Heart right ventricle (tissue), 16 donors: ENCODE data around the gene GREB1L. TPM values are rescaled to one million over a fixed set of nuclear protein-coding genes. Genes with fewer than 3 reads are reported as not detected.

Experiments used
- ATAC-seq, 8 donors: fragments of 200-7000 bp; cut with Tn5 transposase; one replicate each; pipeline ENCODE4 v1.9.1; 2020; ENCODE audit warnings: mild to moderate bottlenecking in 8 of 8, moderate library complexity in 8 of 8, moderate number of reproducible peaks in 1 of 8
- DNase-seq, 2 donors: peaks; one replicate each; pipeline ENCODE4 v3.0.0-alpha.2; 2020
- H3K27ac ChIP-seq, 10 donors: fragments of 200-600 bp; sonication (generic) in 2 of 10; one replicate each; pipeline versions ENCODE4 v1.5.0 to v1.8.0; 2020 to 2022; ENCODE audit warnings: mild to moderate bottlenecking in 3 of 10
- H3K27me3 ChIP-seq, 7 donors: fragments of 200-600 bp; one replicate each; pipeline ENCODE4 v1.8.0; 2021 to 2022; ENCODE audit warnings: mild to moderate bottlenecking in 2 of 7
- H3K36me3 ChIP-seq, 9 donors: fragments of 200-600 bp; sonication (generic) in 1 of 9; one replicate each; pipeline versions ENCODE4 v1.5.0 to v1.8.0; 2020 to 2022; ENCODE audit warnings: mild to moderate bottlenecking in 2 of 9
- H3K4me1 ChIP-seq, 9 donors: fragments of 200-600 bp; sonication (generic) in 1 of 9; one replicate each; pipeline versions ENCODE4 v1.5.0 to v1.8.0; 2020 to 2022; ENCODE audit warnings: mild to moderate bottlenecking in 4 of 9
- H3K4me3 ChIP-seq, 10 donors: fragments of 200-600 bp; sonication (generic) in 2 of 10; one replicate each; pipeline versions ENCODE4 v1.5.0 to v1.8.0; 2020 to 2022; ENCODE audit warnings: mild to moderate bottlenecking in 7 of 10, moderate library complexity in 2 of 10
- H3K9me3 ChIP-seq, 11 donors: fragments of 200-600 bp in 10 of 11; sonication (generic) in 2 of 11; one replicate each; pipeline versions ENCODE4 v1.5.0 to v1.8.0; 2013 to 2022; ENCODE audit warnings: mild to moderate bottlenecking in 2 of 11, control low read depth in 1 of 11, moderate library complexity in 1 of 11
- CTCF ChIP-seq, 9 donors: fragments of 200-600 bp; sonication (generic) in 2 of 9; IDR thresholded peaks; one replicate each; pipeline versions ENCODE4 v1.5.0 to v1.8.0; 2021 to 2022; ENCODE audit warnings: antibody characterized with exemption in 9 of 9, mild to moderate bottlenecking in 5 of 9, moderate library complexity in 1 of 9
- WGBS, 2 donors: extraction: QIAGEN DNeasy Blood & Tissue Kit; methylation state at CpG; one replicate each; pipeline ENCODE4 v1.1.7; 2013; ENCODE audit warnings: inconsistent platforms in 1 of 2; 5-methylcytosine and 5-hydroxymethylcytosine counted together
- intact Hi-C, 10 donors: fragments of 100-400 bp; cut with DNase I; formaldehyde crosslinking; loops; one replicate each; pipeline versions ENCODE4 v1.11.1 to v1.14.2; 2022
- polyA plus RNA-seq, 2 donors: library from polyadenylated mRNA; stranded (reverse); fragments of 200-250 nt; gene quantifications; one replicate each; pipeline ENCODE4 v1.2.3, GENCODE V29; 2013
- total RNA-seq, 10 donors: library from RNA; stranded (reverse); fragmentation: NEBNext Ultra II Directional in 3 of 10; extraction: Animal tissue kit (Norgen Biotek cat#: 25700) in 3 of 10; gene quantifications; one replicate each; pipeline versions ENCODE4 v1.2.1 to v1.2.4, GENCODE V29; 2021 to 2023
- donor health status: Arrhythmogenic right ventricular cardiomyopathy.
- donor health status: ischemic (EF 13 %, LVEDD 7.1; RV severe dilation, severe dysfunction).
- donor health status: healthy with polysubstance abuse.
- donor health status: DM: no; HTN: yes; CAD: no.
- donor health status: DM: no; HTN: no; CAD: no.
- donor health status: ischemic (EF 25% LVEDD 6.9; RV normal size, moderate dysfunction).
- donor health status: ischemic (EF 25% LVEDD 5.7; RV mildly dilated, moderate dysfunction).
- donor health status: healthy.
- donor health status: DM: yes; HTN: yes; CAD: no.
- donor health status: Ischemic cardiomyopathy.
- donor health status: ischemic (EF 35%, LVEDD 5.7; RV mildly dilated, moderate dysfunction).
- donor health status: nonischemic (EF 11% LVEDD 7.7; RV severe dilation, severe dysfunction).
- donor health status: DM: yes; HTN: yes; CAD: no.
- donor health status: PGD.
- donor health status: ischemic (EF 29% LVEDD 5.4; RV normal size, mild dysfunction).
- donor health status: nonischemic (EF 23%, LVEDD 6.1; RV moderate dilation, normal function).

GREB1L gene
- total and polyA plus RNA-seq, 12 donors: 0.54 to 14.3 (median 10.9) TPM

- TF ChIP-seq CTCF (IDR thresholded peaks at IDR 0.05): no peak
- ATAC-seq: no peak
- no peak for DNase-seq
- H3K36me3 ChIP-seq: no peaks in the 10 kb centered on the region
- no peak overlapping the region for H3K4me3 ChIP-seq
- intact Hi-C loops: loop anchor here in 1 of 10 donors (10.0 kb wide), 1 partner anchor 67 kb away; no protein-coding TSS in a partner anchor
- peaks cover 0 to 4% (median 0%) of the 10 kb centered on the region in 7 donors for H3K27me3 ChIP-seq
- no peaks in the 10 kb centered on the region for H3K9me3 ChIP-seq
- H3K4me1 ChIP-seq: peaks cover 0 to 7% (median 0%) of the 10 kb centered on the region in 9 donors
- no peak overlapping the region for H3K27ac ChIP-seq
These were observed 15.4 kb downstream of the GREB1L start for GRCh38 chr18:21257386-21257785.

GRCh38 chr18:21260621-21261020 lies 18.6 kb downstream of the GREB1L start:
- ATAC-seq (no peak), DNase-seq (no peak)
- Histone ChIP-seq H3K4me1 (peaks cover 0 to 18% (median 0%) of the 10 kb centered on the region in 9 donors), H3K9me3 (no peaks in the 10 kb centered on the region), H3K36me3 (no peaks in the 10 kb centered on the region), H3K27ac (no peak overlapping the region), H3K27me3 (peaks cover 0 to 4% (median 0%) of the 10 kb centered on the region in 7 donors), H3K4me3 (no peak overlapping the region)
- no peak for TF ChIP-seq CTCF (IDR thresholded peaks at IDR 0.05)
- intact Hi-C loops: loop anchor here in 1 of 10 donors (5.0 kb wide), 1 partner anchor 67 kb away; no protein-coding TSS in a partner anchor
- WGBS, 2 donors: 56 to 66% methylated on average over 2 of the region's 2 CpGs

- no peak for DNase-seq
- Histone ChIP-seq H3K9me3 (no peaks in the 10 kb centered on the region), H3K36me3 (no peaks in the 10 kb centered on the region), H3K27me3 (peaks cover 0 to 4% (median 0%) of the 10 kb centered on the region in 7 donors), H3K27ac (no peak overlapping the region), H3K4me3 (no peak overlapping the region), H3K4me1 (peaks cover 0 to 21% (median 3%) of the 10 kb centered on the region in 9 donors)
- ATAC-seq: no peak
- TF ChIP-seq CTCF (IDR thresholded peaks at IDR 0.05): no peak
- intact Hi-C loops: loop anchor here in 1 of 10 donors (5.0 kb wide), 1 partner anchor 66 kb away; no protein-coding TSS in a partner anchor
- 95 to 96% methylated on average over 1 of the region's 1 CpG for WGBS, 2 donors
These were observed 19.3 kb downstream of the GREB1L start for GRCh38 chr18:21261352-21261751.

GRCh38 chr18:21262244-21262643 lies 20.2 kb downstream of the GREB1L start:
- 63 to 67% methylated on average over 2 of the region's 2 CpGs for WGBS, 2 donors
- DNase-seq: no peak
- Histone ChIP-seq H3K4me3 (no peak overlapping the region), H3K4me1 (peaks cover 0 to 21% (median 3%) of the 10 kb centered on the region in 9 donors), H3K36me3 (no peaks in the 10 kb centered on the region), H3K9me3 (no peaks in the 10 kb centered on the region), H3K27me3 (peaks cover 0 to 4% (median 0%) of the 10 kb centered on the region in 7 donors), H3K27ac (no peak overlapping the region)
- no peak for TF ChIP-seq CTCF (IDR thresholded peaks at IDR 0.05)
- intact Hi-C loops: loop anchor here in 1 of 10 donors (5.0 kb wide), 1 partner anchor 65 kb away; no protein-coding TSS in a partner anchor
- ATAC-seq: no peak
